ENCODE measurements around the gene UROC1.

UROC1 gene

GRCh38 chr3:126450219-126450618, 67.4 kb downstream of the UROC1 start:
- ChIA-PET CTCF (interaction anchor here (0.6 kb wide), 1 partner anchor 430 kb away, joined by 3 read pairs; no protein-coding TSS in a partner anchor), POLR2A (ENCODE audit: low non-redundant PET) (no interaction called here)
- no peak for DNase-seq (ENCODE audit: low spot score)
- no peak overlapping the region for H3K27ac ChIP-seq
- TF ChIP-seq CTCF (conservative IDR thresholded peaks at IDR 0.05; ENCODE audit: low read depth): no peak

GRCh38 chr3:126449621-126450051, 67.9 kb downstream of the UROC1 start:
- TF ChIP-seq CTCF (conservative IDR thresholded peaks at IDR 0.05; ENCODE audit: low read depth): no peak
- no peak overlapping the region for H3K27ac ChIP-seq
- ChIA-PET CTCF (interaction anchor here (0.6 kb wide), 1 partner anchor 429 kb away, joined by 3 read pairs; no protein-coding TSS in a partner anchor), POLR2A (ENCODE audit: low non-redundant PET) (interaction anchor here (0.6 kb wide), 1 partner anchor 241 kb away, joined by 3 read pairs; no protein-coding TSS in a partner anchor)
- DNase-seq (ENCODE audit: low spot score): no peak

GRCh38 chr3:126448893-126449180, 68.7 kb downstream of the UROC1 start:
- CTCF ChIA-PET: no interaction called here
- POLR2A ChIA-PET (ENCODE audit: low non-redundant PET): no interaction called here
- DNase-seq (ENCODE audit: low spot score): no peak
- H3K27ac ChIP-seq: no peak overlapping the region
- no peak for TF ChIP-seq CTCF (conservative IDR thresholded peaks at IDR 0.05; ENCODE audit: low read depth)

GRCh38 chr3:126448136-126448892, 69.3 kb downstream of the UROC1 start:
- CTCF ChIA-PET: no interaction called here
- no peak for DNase-seq (ENCODE audit: low spot score)
- H3K27ac ChIP-seq: no peak overlapping the region
- POLR2A ChIA-PET (ENCODE audit: low non-redundant PET): no interaction called here
- TF ChIP-seq CTCF (conservative IDR thresholded peaks at IDR 0.05; ENCODE audit: low read depth): no peak

- DNase-seq (ENCODE audit: low spot score): no peak
- ChIA-PET POLR2A (ENCODE audit: low non-redundant PET) (no interaction called here), CTCF (no interaction called here)
- no peak overlapping the region for H3K27ac ChIP-seq
- TF ChIP-seq CTCF (conservative IDR thresholded peaks at IDR 0.05; ENCODE audit: low read depth): no peak
Measured at GRCh38 chr3:126447456-126448106, 70.0 kb downstream of the UROC1 start.

DNA sequence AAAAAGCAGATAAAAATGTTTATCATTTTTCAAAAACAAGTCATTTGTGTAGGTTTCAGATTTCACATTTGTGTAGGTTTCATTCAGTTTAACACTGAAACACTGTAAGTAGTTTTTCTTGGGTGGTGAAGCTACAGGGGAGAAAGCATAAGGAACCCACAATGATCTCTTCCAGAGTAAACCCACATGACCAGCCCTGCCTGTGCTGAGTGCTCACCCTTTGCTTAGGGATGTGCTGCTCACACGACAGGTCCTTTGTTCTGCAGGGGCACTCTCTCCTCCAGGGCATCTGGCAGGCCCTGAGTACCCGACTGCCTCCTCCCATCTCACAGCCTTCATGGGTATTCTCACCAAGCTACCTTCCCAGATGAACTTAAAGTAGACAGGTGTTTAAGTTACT, 70.8 kb downstream of the UROC1 start:
- no peak overlapping the region for H3K27ac ChIP-seq
- CTCF ChIA-PET: no interaction called here
- no peak for TF ChIP-seq CTCF (conservative IDR thresholded peaks at IDR 0.05; ENCODE audit: low read depth)
- no peak for DNase-seq (ENCODE audit: low spot score)
- POLR2A ChIA-PET (ENCODE audit: low non-redundant PET): no interaction called here
